H1 (cell line): Measurements from ENCODE around the gene RNF44. TPM values are rescaled to one million over a fixed set of nuclear protein-coding genes. Genes with fewer than 3 reads are reported as not detected.

ENCODE experiments used
- CTCF ChIA-PET: fragments of 300-600 bp; sonication (Branson Sonifier 250); formaldehyde crosslinking; loops from one replicate; lab custom pipeline; 2021; ENCODE audit not compliant: partially characterized antibody; lab: Charles Lee
- POLR2A ChIA-PET: fragments of 300-600 bp; sonication (Branson Sonifier 250); formaldehyde crosslinking; loops from one replicate; lab custom pipeline; 2021; ENCODE audit warnings: inconsistent platforms; ENCODE audit not compliant: partially characterized antibody; lab: Charles Lee
- DNase-seq, 2 experiments: peaks; one replicate each; pipeline versions ENCODE4 v3.0.0 to v3.0.0-alpha.2; 2010 to 2022; ENCODE audit warnings: low spot score in 2 of 2, low read depth in 1 of 2, mixed read lengths in 1 of 2
- FAIRE-seq: peaks from 2 replicates; lab custom pipeline; 2011; peaks lifted over from hg19 to GRCh38; lab: Jason Lieb, UNC
- H2AFZ ChIP-seq: 2 replicates; pipeline ENCODE4 v1.8.1; 2012; ENCODE audit warnings: low read length, inconsistent platforms
- H2AK5ac ChIP-seq: 2 replicates; pipeline ENCODE4 v1.6.1; 2013; ENCODE audit warnings: low read depth, low read length
- H2BK120ac ChIP-seq: replicated peaks from 2 replicates; pipeline ENCODE3; 2013; ENCODE audit warnings: low read depth, low read length, inconsistent platforms
- H2BK12ac ChIP-seq: 2 replicates; pipeline ENCODE4 v1.6.1; 2013; ENCODE audit warnings: low read depth, low read length
- H2BK15ac ChIP-seq: 2 replicates; pipeline ENCODE4 v1.6.1; 2013; ENCODE audit warnings: low read length
- H2BK20ac ChIP-seq: 2 replicates; pipeline ENCODE4 v1.6.1; 2013; ENCODE audit warnings: low read length
- H2BK5ac ChIP-seq: 2 replicates; pipeline ENCODE4 v1.6.1; 2013; ENCODE audit warnings: low read depth, low read length
- H3K14ac ChIP-seq: 2 replicates; pipeline ENCODE4 v1.6.1; 2013; ENCODE audit warnings: inconsistent platforms; ENCODE audit not compliant: insufficient read length
- H3K18ac ChIP-seq: 2 replicates; pipeline ENCODE4 v1.6.1; 2013; ENCODE audit warnings: low read length; ENCODE audit errors: extremely low read depth
- H3K23ac ChIP-seq: 2 replicates; pipeline ENCODE4 v1.6.1; 2013; ENCODE audit warnings: inconsistent platforms; ENCODE audit not compliant: insufficient read length
- H3K23me2 ChIP-seq: 2 replicates; pipeline ENCODE4 v1.6.1; 2013; ENCODE audit warnings: low read depth, low read length
- H3K27ac ChIP-seq: 2 replicates; pipeline ENCODE4 v1.6.1; 2011; ENCODE audit warnings: low read depth, low read length, inconsistent platforms
- H3K27me3 ChIP-seq, 4 experiments: replicated peaks in 1 of 4; 1 replicate in 1 of 4; 2 replicates in 3 of 4; pipeline versions ENCODE4 v1.6.1 to v1.8.1; 2011 to 2013; ENCODE audit warnings: low read length in 3 of 4, mild to moderate bottlenecking in 3 of 4, inconsistent platforms in 2 of 4, mixed read lengths in 2 of 4, moderate library complexity in 1 of 4; ENCODE audit not compliant: control insufficient read depth in 3 of 4, insufficient read depth in 3 of 4; ENCODE audit errors: extremely low read depth in 1 of 4
- H3K36me3 ChIP-seq, 4 experiments: 2 replicates each; pipeline versions ENCODE4 v1.6.1 to v1.8.1; 2011 to 2013; ENCODE audit warnings: mild to moderate bottlenecking in 4 of 4, low read length in 3 of 4, moderate library complexity in 2 of 4, control low read depth in 1 of 4, inconsistent platforms in 1 of 4; ENCODE audit not compliant: insufficient read depth in 4 of 4, control insufficient read depth in 2 of 4
- H3K4ac ChIP-seq: replicated peaks from 2 replicates; pipeline ENCODE3; 2013; ENCODE audit warnings: low read length, low read depth, mixed read lengths, inconsistent platforms; ENCODE audit not compliant: insufficient read length
- H3K4me1 ChIP-seq, 4 experiments: replicated peaks in 1 of 4; 1 replicate in 1 of 4; 2 replicates in 3 of 4; pipeline versions ENCODE4 v1.6.1 to v1.8.1; 2011 to 2013; ENCODE audit warnings: low read length in 3 of 4, inconsistent platforms in 2 of 4, mixed read lengths in 1 of 4; ENCODE audit not compliant: insufficient read depth in 4 of 4, control insufficient read depth in 3 of 4
- H3K4me2 ChIP-seq, 2 experiments: 2 replicates each; pipeline versions ENCODE4 v1.6.1 to v1.8.1; 2011 to 2013; ENCODE audit warnings: low read depth in 2 of 2, low read length in 2 of 2, control low read depth in 1 of 2, inconsistent platforms in 1 of 2, mild to moderate bottlenecking in 1 of 2; ENCODE audit not compliant: insufficient read depth in 1 of 2
- H3K4me3 ChIP-seq, 4 experiments: fragments of 200-600, 300-600 bp in 1 of 4; sonication (generic), shearing (Covaris generic), sonication (Bioruptor Twin) in 1 of 4; 2 replicates each; pipeline versions ENCODE4 v1.5.1 to v1.8.1; 2011 to 2016; ENCODE audit warnings: low read length in 4 of 4, low read depth in 3 of 4, control low read depth in 2 of 4, inconsistent platforms in 2 of 4, mild to moderate bottlenecking in 2 of 4, mixed read lengths in 1 of 4, moderate library complexity in 1 of 4; ENCODE audit not compliant: insufficient read depth in 2 of 4; ENCODE audit errors: extremely low read depth in 1 of 4
- H3K56ac ChIP-seq: replicated peaks from 2 replicates; pipeline ENCODE3; 2013; ENCODE audit warnings: low read depth, mild to moderate bottlenecking, mixed read lengths, low read length, inconsistent platforms; ENCODE audit not compliant: insufficient read length
- H3K79me1 ChIP-seq: 2 replicates; pipeline ENCODE4 v1.6.1; 2013; ENCODE audit warnings: low read depth, low read length, control low read depth
- H3K79me2 ChIP-seq, 2 experiments: 2 replicates each; pipeline versions ENCODE4 v1.6.1 to v1.8.1; 2012 to 2013; ENCODE audit warnings: low read length in 2 of 2, mild to moderate bottlenecking in 2 of 2, inconsistent platforms in 1 of 2; ENCODE audit not compliant: insufficient read depth in 2 of 2, control insufficient read depth in 1 of 2
- H3K9ac ChIP-seq, 4 experiments: replicated peaks in 1 of 4; 1 replicate in 1 of 4; 2 replicates in 3 of 4; pipeline versions ENCODE4 v1.6.1 to v1.8.1; 2011 to 2013; ENCODE audit warnings: low read depth in 3 of 4, low read length in 3 of 4, control low read depth in 2 of 4, mild to moderate bottlenecking in 2 of 4, moderate library complexity in 2 of 4, inconsistent platforms in 1 of 4; ENCODE audit errors: extremely low read depth in 1 of 4
- H3K9me3 ChIP-seq, 2 experiments: 2 replicates each; pipeline versions ENCODE4 v1.6.1 to v1.8.1; 2012 to 2013; ENCODE audit warnings: mild to moderate bottlenecking in 2 of 2, moderate library complexity in 2 of 2, control low read depth in 1 of 2, inconsistent platforms in 1 of 2, low read depth in 1 of 2, low read length in 1 of 2, mixed read lengths in 1 of 2; ENCODE audit not compliant: insufficient read depth in 2 of 2
- H4K20me1 ChIP-seq, 2 experiments: replicated peaks in 1 of 2; 2 replicates each; pipeline versions ENCODE3 to v1.8.1; 2011 to 2013; ENCODE audit warnings: inconsistent platforms in 2 of 2, low read length in 2 of 2, mild to moderate bottlenecking in 1 of 2; ENCODE audit not compliant: insufficient read depth in 2 of 2, control insufficient read depth in 1 of 2
- H4K5ac ChIP-seq: 2 replicates; pipeline ENCODE4 v1.6.1; 2013; ENCODE audit warnings: low read length, low read depth, mixed read lengths, inconsistent platforms; ENCODE audit not compliant: insufficient read length
- H4K8ac ChIP-seq: 2 replicates; pipeline ENCODE4 v1.8.0; 2013; ENCODE audit warnings: mild to moderate bottlenecking, moderate library complexity, low read length, inconsistent platforms; ENCODE audit not compliant: insufficient read depth; ENCODE audit errors: extremely low read depth
- H4K91ac ChIP-seq: replicated peaks from 2 replicates; pipeline ENCODE3; 2013; ENCODE audit warnings: low read length, mixed read lengths, inconsistent platforms; ENCODE audit not compliant: insufficient read length
- ASH2L ChIP-seq: fragments of 200-600, 300-600 bp; sonication (generic); IDR thresholded peaks from one replicate; pipeline ENCODE4 v1.7.1; 2017; ENCODE audit warnings: low read length
- BRCA1 ChIP-seq: IDR thresholded peaks from 2 replicates; pipeline ENCODE4 v1.6.1; 2012; ENCODE audit warnings: low read depth, low read length, improper control_type of control experiment
- CEBPB ChIP-seq: IDR thresholded peaks from 2 replicates; pipeline ENCODE4 v1.6.1; 2012; ENCODE audit warnings: low read depth, low read length
- TEAD4 ChIP-seq: IDR thresholded peaks from 2 replicates; pipeline ENCODE4 v1.6.1; 2012; ENCODE audit warnings: low read depth, low read length, inconsistent platforms, mixed read lengths
- WGBS, 2 experiments: shearing (Covaris generic) in 1 of 2; methylation state at CpG; one replicate each; pipeline versions ENCODE4 v1.1.6 to v1.1.7; 2013 to 2015; ENCODE audit warnings: low lambda C conversion rate in 2 of 2, mixed read lengths in 2 of 2, inconsistent platforms in 1 of 2, low coverage in 1 of 2, missing lambda C conversion rate in 1 of 2; ENCODE audit not compliant: insufficient replicate concordance in 2 of 2, insufficient coverage in 1 of 2, insufficient read length in 1 of 2; ENCODE audit errors: extremely low coverage in 1 of 2, missing lambda C conversion rate in 1 of 2; 5-methylcytosine and 5-hydroxymethylcytosine counted together
- polyA plus RNA-seq, 7 experiments: library from polyadenylated mRNA; depleted of rRNA in 3 of 7; stranded (reverse) in 5 of 7; unstranded in 2 of 7; fragments of >200 nt in 5 of 7; fragments of 200-250 nt in 2 of 7; gene quantifications; 1 replicate in 5 of 7; 2 replicates in 1 of 7; 4 replicates in 1 of 7; pipeline versions ENCODE4 v1.2.1 to v1.2.3, GENCODE V29; 2011 to 2013; ENCODE audit warnings: missing spikeins in 2 of 7, mixed read lengths in 2 of 7
- total RNA-seq: library from RNA; stranded (reverse); fragmentation: NEBNext Ultra II Directional; extraction: Animal tissue kit (Norgen Biotek cat#: 25700); gene quantifications from 2 replicates; pipeline ENCODE4 v1.2.1, GENCODE V29; 2021
- TF ChIP-seq, protein P1 (sequence below): IDR thresholded peaks from 2 replicates; pipeline ENCODE4 v1.6.1; 2012; ENCODE audit warnings: low read length, inconsistent platforms

The RNF44 gene
- total and polyA plus RNA-seq, 2 of the 8 experiments (the other 6 are each of a cell fraction or from before 2014, with no cell fraction given): 54.7 to 164 TPM

DNA sequence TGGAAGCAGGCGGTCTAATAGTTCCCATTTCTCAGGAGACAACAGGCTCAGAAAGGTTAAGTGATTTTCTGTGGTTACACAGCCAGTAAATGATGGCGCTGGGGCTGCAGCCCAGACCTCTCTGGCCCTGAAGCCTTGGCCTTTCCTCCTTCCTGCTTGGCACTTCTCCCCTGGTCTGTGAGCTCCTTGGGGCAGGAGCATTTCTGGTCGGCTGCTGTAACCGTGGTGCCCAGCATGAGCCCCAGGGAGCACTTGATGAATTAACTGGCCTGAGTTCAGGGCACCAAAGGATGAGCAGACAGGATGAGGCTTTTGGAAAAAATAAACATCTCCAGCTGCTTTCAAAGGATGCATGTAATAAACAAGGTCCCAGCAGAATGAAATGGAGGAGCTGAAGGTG lies 42.1 kb upstream of the RNF44 start:
- H3K14ac ChIP-seq: no peak overlapping the region
- TF ChIP-seq, protein P1, sequence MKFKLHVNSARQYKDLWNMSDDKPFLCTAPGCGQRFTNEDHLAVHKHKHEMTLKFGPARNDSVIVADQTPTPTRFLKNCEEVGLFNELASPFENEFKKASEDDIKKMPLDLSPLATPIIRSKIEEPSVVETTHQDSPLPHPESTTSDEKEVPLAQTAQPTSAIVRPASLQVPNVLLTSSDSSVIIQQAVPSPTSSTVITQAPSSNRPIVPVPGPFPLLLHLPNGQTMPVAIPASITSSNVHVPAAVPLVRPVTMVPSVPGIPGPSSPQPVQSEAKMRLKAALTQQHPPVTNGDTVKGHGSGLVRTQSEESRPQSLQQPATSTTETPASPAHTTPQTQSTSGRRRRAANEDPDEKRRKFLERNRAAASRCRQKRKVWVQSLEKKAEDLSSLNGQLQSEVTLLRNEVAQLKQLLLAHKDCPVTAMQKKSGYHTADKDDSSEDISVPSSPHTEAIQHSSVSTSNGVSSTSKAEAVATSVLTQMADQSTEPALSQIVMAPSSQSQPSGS: no peak
- TF ChIP-seq TEAD4 (no peak), CEBPB (no peak), BRCA1 (no peak), ASH2L (no peak)
- TF ChIP-seq, all 59 proteins: peak for 0
- Histone ChIP-seq H3K79me2 (no peaks in the 10 kb centered on the region), H3K18ac (no peak overlapping the region), H2AK5ac (no peak overlapping the region), H2BK120ac (no peak overlapping the region), H4K91ac (no peak overlapping the region), H3K9me3 (peaks cover 0 to 3% of the 10 kb centered on the region in 2 experiments; a peak in 2 of 4 replicates), H3K27ac (no peak overlapping the region), H3K9ac (no peak overlapping the region), H2BK5ac (no peak overlapping the region), H2AFZ (no peak overlapping the region), H2BK20ac (no peak overlapping the region), H3K23ac (no peak overlapping the region), H3K56ac (no peak overlapping the region), H4K20me1 (no peaks in the 10 kb centered on the region), H3K4me2 (no peak overlapping the region), H3K23me2 (no peaks in the 10 kb centered on the region), H3K4ac (no peak overlapping the region), H3K36me3 (no peaks in the 10 kb centered on the region), H4K8ac (no peak overlapping the region; the same call in 1 of the 2 replicates), H2BK15ac (no peak overlapping the region), H3K27me3 (no peaks in the 10 kb centered on the region; a peak in 1 of 7 replicates), H3K79me1 (no peaks in the 10 kb centered on the region), H2BK12ac (no peak overlapping the region), H3K4me3 (no peak overlapping the region), H4K5ac (no peak overlapping the region), H3K4me1 (peaks cover 0 to 2% (median under 1%) of the 10 kb centered on the region in 4 experiments; a peak in 1 of 7 replicates)
- ChIA-PET CTCF (interaction anchor here (0.8 to 4.2 kb wide), 23 partner anchors 8 to 87 kb away, joined by 3 to 27 read pairs (median 7); partner anchors contain the start of genes CDHR2 and RNF44), POLR2A (interaction anchor here (1.7 kb wide), 1 partner anchor 42 kb away, joined by 4 read pairs; the partner anchor contains the start of gene RNF44)
- FAIRE-seq (no peak), DNase-seq (no peak)
- 88% methylated on average over 4 of the region's 4 CpGs; no CpG with 5 or more reads in 1 of the 2 experiments for WGBS, 2 experiments
